H1 (cell line): ENCODE data around the gene KRT84. TPM values are rescaled to one million over a fixed set of nuclear protein-coding genes. Genes with fewer than 3 reads are reported as not detected.

Source experiments
- CTCF ChIA-PET: fragments of 300-600 bp; sonication (Branson Sonifier 250); formaldehyde crosslinking; loops from one replicate; lab custom pipeline; 2021; ENCODE audit not compliant: partially characterized antibody; lab: Charles Lee
- POLR2A ChIA-PET: fragments of 300-600 bp; sonication (Branson Sonifier 250); formaldehyde crosslinking; loops from one replicate; lab custom pipeline; 2021; ENCODE audit warnings: inconsistent platforms; ENCODE audit not compliant: partially characterized antibody; lab: Charles Lee
- DNase-seq, 2 experiments: peaks; one replicate each; pipeline versions ENCODE4 v3.0.0 to v3.0.0-alpha.2; 2010 to 2022; ENCODE audit warnings: low spot score in 2 of 2, low read depth in 1 of 2, mixed read lengths in 1 of 2
- FAIRE-seq: peaks from 2 replicates; lab custom pipeline; 2011; peaks lifted over from hg19 to GRCh38; lab: Jason Lieb, UNC
- H2AFZ ChIP-seq: 2 replicates; pipeline ENCODE4 v1.8.1; 2012; ENCODE audit warnings: low read length, inconsistent platforms
- H2AK5ac ChIP-seq: 2 replicates; pipeline ENCODE4 v1.6.1; 2013; ENCODE audit warnings: low read depth, low read length
- H2BK120ac ChIP-seq: replicated peaks from 2 replicates; pipeline ENCODE3; 2013; ENCODE audit warnings: low read depth, low read length, inconsistent platforms
- H2BK12ac ChIP-seq: 2 replicates; pipeline ENCODE4 v1.6.1; 2013; ENCODE audit warnings: low read depth, low read length
- H2BK15ac ChIP-seq: 2 replicates; pipeline ENCODE4 v1.6.1; 2013; ENCODE audit warnings: low read length
- H2BK20ac ChIP-seq: 2 replicates; pipeline ENCODE4 v1.6.1; 2013; ENCODE audit warnings: low read length
- H2BK5ac ChIP-seq: 2 replicates; pipeline ENCODE4 v1.6.1; 2013; ENCODE audit warnings: low read depth, low read length
- H3K14ac ChIP-seq: 2 replicates; pipeline ENCODE4 v1.6.1; 2013; ENCODE audit warnings: inconsistent platforms; ENCODE audit not compliant: insufficient read length
- H3K18ac ChIP-seq: 2 replicates; pipeline ENCODE4 v1.6.1; 2013; ENCODE audit warnings: low read length; ENCODE audit errors: extremely low read depth
- H3K23ac ChIP-seq: 2 replicates; pipeline ENCODE4 v1.6.1; 2013; ENCODE audit warnings: inconsistent platforms; ENCODE audit not compliant: insufficient read length
- H3K23me2 ChIP-seq: 2 replicates; pipeline ENCODE4 v1.6.1; 2013; ENCODE audit warnings: low read depth, low read length
- H3K27ac ChIP-seq: 2 replicates; pipeline ENCODE4 v1.6.1; 2011; ENCODE audit warnings: low read depth, low read length, inconsistent platforms
- H3K27me3 ChIP-seq, 4 experiments: replicated peaks in 1 of 4; 1 replicate in 1 of 4; 2 replicates in 3 of 4; pipeline versions ENCODE4 v1.6.1 to v1.8.1; 2011 to 2013; ENCODE audit warnings: low read length in 3 of 4, mild to moderate bottlenecking in 3 of 4, inconsistent platforms in 2 of 4, mixed read lengths in 2 of 4, moderate library complexity in 1 of 4; ENCODE audit not compliant: control insufficient read depth in 3 of 4, insufficient read depth in 3 of 4; ENCODE audit errors: extremely low read depth in 1 of 4
- H3K36me3 ChIP-seq, 4 experiments: 2 replicates each; pipeline versions ENCODE4 v1.6.1 to v1.8.1; 2011 to 2013; ENCODE audit warnings: mild to moderate bottlenecking in 4 of 4, low read length in 3 of 4, moderate library complexity in 2 of 4, control low read depth in 1 of 4, inconsistent platforms in 1 of 4; ENCODE audit not compliant: insufficient read depth in 4 of 4, control insufficient read depth in 2 of 4
- H3K4ac ChIP-seq: replicated peaks from 2 replicates; pipeline ENCODE3; 2013; ENCODE audit warnings: low read length, low read depth, mixed read lengths, inconsistent platforms; ENCODE audit not compliant: insufficient read length
- H3K4me1 ChIP-seq, 4 experiments: replicated peaks in 1 of 4; 1 replicate in 1 of 4; 2 replicates in 3 of 4; pipeline versions ENCODE4 v1.6.1 to v1.8.1; 2011 to 2013; ENCODE audit warnings: low read length in 3 of 4, inconsistent platforms in 2 of 4, mixed read lengths in 1 of 4; ENCODE audit not compliant: insufficient read depth in 4 of 4, control insufficient read depth in 3 of 4
- H3K4me2 ChIP-seq, 2 experiments: 2 replicates each; pipeline versions ENCODE4 v1.6.1 to v1.8.1; 2011 to 2013; ENCODE audit warnings: low read depth in 2 of 2, low read length in 2 of 2, control low read depth in 1 of 2, inconsistent platforms in 1 of 2, mild to moderate bottlenecking in 1 of 2; ENCODE audit not compliant: insufficient read depth in 1 of 2
- H3K4me3 ChIP-seq, 4 experiments: fragments of 200-600, 300-600 bp in 1 of 4; sonication (generic), shearing (Covaris generic), sonication (Bioruptor Twin) in 1 of 4; 2 replicates each; pipeline versions ENCODE4 v1.5.1 to v1.8.1; 2011 to 2016; ENCODE audit warnings: low read length in 4 of 4, low read depth in 3 of 4, control low read depth in 2 of 4, inconsistent platforms in 2 of 4, mild to moderate bottlenecking in 2 of 4, mixed read lengths in 1 of 4, moderate library complexity in 1 of 4; ENCODE audit not compliant: insufficient read depth in 2 of 4; ENCODE audit errors: extremely low read depth in 1 of 4
- H3K56ac ChIP-seq: replicated peaks from 2 replicates; pipeline ENCODE3; 2013; ENCODE audit warnings: low read depth, mild to moderate bottlenecking, mixed read lengths, low read length, inconsistent platforms; ENCODE audit not compliant: insufficient read length
- H3K79me1 ChIP-seq: 2 replicates; pipeline ENCODE4 v1.6.1; 2013; ENCODE audit warnings: low read depth, low read length, control low read depth
- H3K79me2 ChIP-seq, 2 experiments: 2 replicates each; pipeline versions ENCODE4 v1.6.1 to v1.8.1; 2012 to 2013; ENCODE audit warnings: low read length in 2 of 2, mild to moderate bottlenecking in 2 of 2, inconsistent platforms in 1 of 2; ENCODE audit not compliant: insufficient read depth in 2 of 2, control insufficient read depth in 1 of 2
- H3K9ac ChIP-seq, 4 experiments: replicated peaks in 1 of 4; 1 replicate in 1 of 4; 2 replicates in 3 of 4; pipeline versions ENCODE4 v1.6.1 to v1.8.1; 2011 to 2013; ENCODE audit warnings: low read depth in 3 of 4, low read length in 3 of 4, control low read depth in 2 of 4, mild to moderate bottlenecking in 2 of 4, moderate library complexity in 2 of 4, inconsistent platforms in 1 of 4; ENCODE audit errors: extremely low read depth in 1 of 4
- H3K9me3 ChIP-seq, 2 experiments: 2 replicates each; pipeline versions ENCODE4 v1.6.1 to v1.8.1; 2012 to 2013; ENCODE audit warnings: mild to moderate bottlenecking in 2 of 2, moderate library complexity in 2 of 2, control low read depth in 1 of 2, inconsistent platforms in 1 of 2, low read depth in 1 of 2, low read length in 1 of 2, mixed read lengths in 1 of 2; ENCODE audit not compliant: insufficient read depth in 2 of 2
- H4K20me1 ChIP-seq, 2 experiments: replicated peaks in 1 of 2; 2 replicates each; pipeline versions ENCODE3 to v1.8.1; 2011 to 2013; ENCODE audit warnings: inconsistent platforms in 2 of 2, low read length in 2 of 2, mild to moderate bottlenecking in 1 of 2; ENCODE audit not compliant: insufficient read depth in 2 of 2, control insufficient read depth in 1 of 2
- H4K5ac ChIP-seq: 2 replicates; pipeline ENCODE4 v1.6.1; 2013; ENCODE audit warnings: low read length, low read depth, mixed read lengths, inconsistent platforms; ENCODE audit not compliant: insufficient read length
- H4K8ac ChIP-seq: 2 replicates; pipeline ENCODE4 v1.8.0; 2013; ENCODE audit warnings: mild to moderate bottlenecking, moderate library complexity, low read length, inconsistent platforms; ENCODE audit not compliant: insufficient read depth; ENCODE audit errors: extremely low read depth
- H4K91ac ChIP-seq: replicated peaks from 2 replicates; pipeline ENCODE3; 2013; ENCODE audit warnings: low read length, mixed read lengths, inconsistent platforms; ENCODE audit not compliant: insufficient read length
- BACH1 ChIP-seq: IDR thresholded peaks from 2 replicates; pipeline ENCODE4 v1.6.1; 2012; ENCODE audit warnings: low read length, improper control_type of control experiment
- CBX5 ChIP-seq: fragments of 300-800, 300-1000 bp; sonication (generic); IDR thresholded peaks from 2 replicates; pipeline ENCODE4 v1.7.1; 2016; ENCODE audit warnings: antibody characterized with exemption, low read length, low read depth
- CREB1 ChIP-seq: IDR thresholded peaks from 2 replicates; pipeline ENCODE4 v1.6.1; 2012; ENCODE audit warnings: inconsistent platforms
- CTBP2 ChIP-seq: IDR thresholded peaks from 2 replicates; pipeline ENCODE4 v1.7.0; 2011; ENCODE audit warnings: borderline replicate concordance, mild to moderate bottlenecking, moderate library complexity, mixed read lengths, low read length; ENCODE audit not compliant: insufficient read depth, insufficient read length
- EGR1 ChIP-seq: IDR thresholded peaks from 2 replicates; pipeline ENCODE4 v1.6.1; 2011; ENCODE audit warnings: low read depth, low read length, borderline replicate concordance
- EZH2 ChIP-seq: fragments of 200-600 bp; sonication (generic); IDR thresholded peaks from 2 replicates; pipeline ENCODE4 v1.7.1; 2012; ENCODE audit warnings: low read depth, mild to moderate bottlenecking, moderate library complexity, low read length, inconsistent platforms; ENCODE audit not compliant: severe bottlenecking
- GTF2F1 ChIP-seq: IDR thresholded peaks from 2 replicates; pipeline ENCODE4 v1.6.1; 2012; ENCODE audit warnings: low read depth, low read length, improper control_type of control experiment, borderline replicate concordance
- HDAC6 ChIP-seq: IDR thresholded peaks from one replicate; pipeline ENCODE4 v1.7.1; 2012; ENCODE audit warnings: low read depth, mild to moderate bottlenecking, inconsistent platforms, low read length, moderate library complexity
- PHF8 ChIP-seq: fragments of 200-600 bp; sonication (generic); conservative IDR thresholded peaks from 2 replicates; pipeline ENCODE4 v1.7.1; 2012; ENCODE audit warnings: low read depth, mild to moderate bottlenecking, inconsistent platforms, low read length, moderate library complexity
- POLR2AphosphoS5 ChIP-seq: IDR thresholded peaks from 2 replicates; pipeline ENCODE4 v1.6.1; 2011; ENCODE audit warnings: low read depth, low read length
- RNF2 ChIP-seq: fragments of 200-900, 300-1000 bp; sonication (generic); IDR thresholded peaks from 2 replicates; pipeline ENCODE4 v1.7.1; 2016; ENCODE audit warnings: borderline replicate concordance, low read depth, mild to moderate bottlenecking, antibody characterized with exemption, low read length; ENCODE audit not compliant: poor library complexity, severe bottlenecking; ENCODE audit errors: missing control alignments
- SRF ChIP-seq: IDR thresholded peaks from 2 replicates; pipeline ENCODE4 v1.6.1; 2011; ENCODE audit warnings: mild to moderate bottlenecking, low read depth, low read length, moderate library complexity
- YY1 ChIP-seq: IDR thresholded peaks from 2 replicates; pipeline ENCODE4 v1.6.1; 2011; ENCODE audit warnings: low read depth, mild to moderate bottlenecking, low read length
- WGBS, 2 experiments: shearing (Covaris generic) in 1 of 2; methylation state at CpG; one replicate each; pipeline versions ENCODE4 v1.1.6 to v1.1.7; 2013 to 2015; ENCODE audit warnings: low lambda C conversion rate in 2 of 2, mixed read lengths in 2 of 2, inconsistent platforms in 1 of 2, low coverage in 1 of 2, missing lambda C conversion rate in 1 of 2; ENCODE audit not compliant: insufficient replicate concordance in 2 of 2, insufficient coverage in 1 of 2, insufficient read length in 1 of 2; ENCODE audit errors: extremely low coverage in 1 of 2, missing lambda C conversion rate in 1 of 2; 5-methylcytosine and 5-hydroxymethylcytosine counted together
- polyA plus RNA-seq, 7 experiments: library from polyadenylated mRNA; depleted of rRNA in 3 of 7; stranded (reverse) in 5 of 7; unstranded in 2 of 7; fragments of >200 nt in 5 of 7; fragments of 200-250 nt in 2 of 7; gene quantifications; 1 replicate in 5 of 7; 2 replicates in 1 of 7; 4 replicates in 1 of 7; pipeline versions ENCODE4 v1.2.1 to v1.2.3, GENCODE V29; 2011 to 2013; ENCODE audit warnings: missing spikeins in 2 of 7, mixed read lengths in 2 of 7
- total RNA-seq: library from RNA; stranded (reverse); fragmentation: NEBNext Ultra II Directional; extraction: Animal tissue kit (Norgen Biotek cat#: 25700); gene quantifications from 2 replicates; pipeline ENCODE4 v1.2.1, GENCODE V29; 2021

The KRT84 gene
- total and polyA plus RNA-seq, 2 of the 8 experiments (the other 6 are each of a cell fraction or from before 2014, with no cell fraction given) = not detected

DNA sequence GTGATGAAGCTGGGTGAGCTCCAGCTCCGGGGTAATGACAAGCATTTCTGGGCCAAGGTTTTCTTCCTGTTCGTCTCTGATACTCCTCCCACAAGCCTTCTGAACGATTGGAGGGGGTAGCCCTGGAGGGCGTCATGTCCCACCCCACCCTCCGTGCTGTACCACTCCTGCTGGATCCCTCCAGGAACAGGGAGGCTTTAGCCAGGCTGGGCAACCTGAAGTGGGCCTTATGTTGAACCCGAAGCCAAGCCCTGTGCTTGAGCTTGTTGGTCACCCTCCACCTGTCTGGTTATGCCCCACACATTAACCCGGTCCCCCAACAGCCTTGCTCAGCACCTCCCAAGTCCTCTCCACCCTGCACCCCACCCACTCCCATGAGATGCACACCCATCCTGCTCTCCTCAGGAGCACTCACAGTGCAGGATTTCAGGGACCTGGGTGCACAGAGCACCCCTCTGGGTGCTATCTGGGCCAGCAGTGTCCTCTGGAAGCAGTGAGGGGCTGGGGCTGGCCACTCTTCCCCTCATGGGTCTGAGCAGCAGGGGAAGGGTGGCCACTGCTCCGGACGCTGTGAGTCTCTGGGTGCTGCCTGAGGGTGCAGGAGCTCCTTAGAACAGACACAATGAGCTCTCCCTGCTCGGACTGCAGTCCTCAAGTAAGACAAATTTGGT is 57.5 kb downstream of the KRT84 start:
- H2BK20ac ChIP-seq = no peak overlapping the region
- H3K4me2 ChIP-seq = no peak overlapping the region
- H4K20me1 ChIP-seq = no peaks in the 10 kb centered on the region
- no peak overlapping the region for H2BK120ac ChIP-seq
- H4K8ac ChIP-seq = no peak overlapping the region
- no peak overlapping the region for H3K56ac ChIP-seq
- no peaks in the 10 kb centered on the region for H3K27me3 ChIP-seq
- H3K36me3 ChIP-seq = no peaks in the 10 kb centered on the region
- no peak overlapping the region for H2BK12ac ChIP-seq
- H3K79me2 ChIP-seq = no peaks in the 10 kb centered on the region
- 80% methylated on average over 9 of the region's 10 CpGs; no CpG with 5 or more reads in 1 of the 2 experiments for WGBS, 2 experiments
- H4K91ac ChIP-seq = no peak overlapping the region
- DNase-seq = no peak
- no peak overlapping the region for H3K4ac ChIP-seq
- POLR2A ChIA-PET = interaction anchor here (0.6 to 1.4 kb wide), 4 partner anchors 9 to 95 kb away, joined by 3 to 5 read pairs (median 3); partner anchors contain the start of gene KRT7
- no peak overlapping the region for H3K9ac ChIP-seq
- H2AFZ ChIP-seq = no peak overlapping the region
- no peak overlapping the region for H2AK5ac ChIP-seq
- no peak overlapping the region for H3K23ac ChIP-seq
- CTCF ChIA-PET = interaction anchor here (0.6 to 19.8 kb wide), 59 partner anchors 9 to 657 kb away, joined by 3 to 353 read pairs (median 4); partner anchors contain the start of genes KRT7, KRT80, KRT85 and KRT86
- no peaks in the 10 kb centered on the region for H3K79me1 ChIP-seq
- no peak overlapping the region for H3K27ac ChIP-seq
- no peak for FAIRE-seq
- no peak overlapping the region for H2BK15ac ChIP-seq
- no peak overlapping the region for H4K5ac ChIP-seq
- no peaks in the 10 kb centered on the region for H3K4me1 ChIP-seq
- no peak overlapping the region for H3K14ac ChIP-seq
- H3K18ac ChIP-seq = no peak overlapping the region; the same call in 1 of the 2 replicates
- no peaks in the 10 kb centered on the region for H3K23me2 ChIP-seq
- no peak overlapping the region for H2BK5ac ChIP-seq
- no peak overlapping the region for H3K4me3 ChIP-seq
- no peaks in the 10 kb centered on the region for H3K9me3 ChIP-seq
- TF ChIP-seq GTF2F1 (no peak), HDAC6 (no peak), YY1 (no peak), POLR2AphosphoS5 (no peak), SRF (no peak), CTBP2 (no peak), CREB1 (no peak), RNF2 (no peak), EZH2 (no peak), CBX5 (no peak), EGR1 (no peak), PHF8 (no peak), BACH1 (no peak)
